HL-60 (cell line): ENCODE measurements around the gene LYPD8.

ENCODE experiments used
- DNase-seq, 2 experiments: peaks; one replicate each; pipeline ENCODE4 v3.0.0-alpha.2; 2010 to 2020; ENCODE audit warnings: low read depth in 1 of 2, low spot score in 1 of 2
- H3K27ac ChIP-seq: fragments of 250-450 bp; sonication (Bioruptor Pico); replicated peaks from 2 replicates; pipeline ENCODE4 v1.5.1; 2020; ENCODE audit warnings: mild to moderate bottlenecking, moderate library complexity
- H3K27me3 ChIP-seq: fragments of 250-450 bp; sonication (Bioruptor Pico); 2 replicates; pipeline ENCODE4 v1.5.1; 2021; ENCODE audit warnings: mild to moderate bottlenecking, moderate library complexity; ENCODE audit not compliant: insufficient read depth, poor library complexity, severe bottlenecking
- H3K4me3 ChIP-seq: replicated peaks from 2 replicates; pipeline ENCODE4 v1.5.1; 2011; ENCODE audit warnings: mild to moderate bottlenecking, control low read depth, low read length; ENCODE audit not compliant: insufficient read depth
- GABPA ChIP-seq: IDR thresholded peaks from 2 replicates; pipeline ENCODE4 v1.6.1; 2012; ENCODE audit warnings: low read depth
- POLR2AphosphoS5 ChIP-seq: IDR thresholded peaks from 2 replicates; pipeline ENCODE4 v1.6.1; 2012; ENCODE audit warnings: low read depth
- SPI1 ChIP-seq: IDR thresholded peaks from 2 replicates; pipeline ENCODE4 v1.6.1; 2012; ENCODE audit warnings: low read depth, mild to moderate bottlenecking, borderline replicate concordance
- TF ChIP-seq, protein P1 (sequence below): IDR thresholded peaks from 2 replicates; pipeline ENCODE4 v1.6.1; 2012; ENCODE audit warnings: low read depth; ENCODE audit not compliant: insufficient replicate concordance
- TF ChIP-seq, protein P2 (sequence below): IDR thresholded peaks from one replicate; pipeline ENCODE4 v1.5.1; 2011; ENCODE audit warnings: low read length, control low read depth, inconsistent platforms; ENCODE audit not compliant: insufficient read depth

Gene LYPD8

DNA sequence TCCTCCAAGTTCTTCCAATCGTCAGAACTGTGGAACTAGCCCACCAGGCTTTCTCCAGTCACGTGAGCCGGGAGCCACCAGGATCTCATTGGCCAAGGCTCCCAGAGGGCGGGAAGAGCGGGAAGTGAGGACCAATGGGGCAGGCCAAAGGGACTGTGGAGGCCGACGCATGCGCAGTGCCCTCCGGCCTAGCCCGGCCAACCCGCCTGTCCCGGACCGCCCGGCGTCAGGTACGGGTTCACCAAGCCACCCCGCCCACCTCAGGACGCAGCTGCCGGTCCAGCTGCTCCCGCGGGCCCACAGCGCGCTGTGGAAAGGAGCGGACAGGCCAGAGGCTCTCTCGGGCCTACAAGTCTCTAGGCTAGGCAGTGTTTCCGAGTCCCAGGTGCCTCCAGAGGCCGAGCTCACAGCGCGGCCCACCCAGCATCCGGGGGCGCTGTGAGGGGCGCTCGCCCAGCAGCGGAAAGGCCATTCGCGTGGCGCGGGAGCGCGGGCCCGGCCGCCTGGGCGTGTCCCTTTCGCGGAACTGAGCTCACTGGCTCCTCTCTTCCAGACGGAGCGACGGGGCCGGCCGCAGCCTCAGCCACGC is 63.9 kb downstream of the LYPD8 start:
- no peak overlapping the region for H3K27ac ChIP-seq
- DNase-seq: no peak
- H3K27me3 ChIP-seq: no peaks in the 10 kb centered on the region
- H3K4me3 ChIP-seq: no peak overlapping the region
- TF ChIP-seq SPI1: no peak
- TF ChIP-seq, protein P1, sequence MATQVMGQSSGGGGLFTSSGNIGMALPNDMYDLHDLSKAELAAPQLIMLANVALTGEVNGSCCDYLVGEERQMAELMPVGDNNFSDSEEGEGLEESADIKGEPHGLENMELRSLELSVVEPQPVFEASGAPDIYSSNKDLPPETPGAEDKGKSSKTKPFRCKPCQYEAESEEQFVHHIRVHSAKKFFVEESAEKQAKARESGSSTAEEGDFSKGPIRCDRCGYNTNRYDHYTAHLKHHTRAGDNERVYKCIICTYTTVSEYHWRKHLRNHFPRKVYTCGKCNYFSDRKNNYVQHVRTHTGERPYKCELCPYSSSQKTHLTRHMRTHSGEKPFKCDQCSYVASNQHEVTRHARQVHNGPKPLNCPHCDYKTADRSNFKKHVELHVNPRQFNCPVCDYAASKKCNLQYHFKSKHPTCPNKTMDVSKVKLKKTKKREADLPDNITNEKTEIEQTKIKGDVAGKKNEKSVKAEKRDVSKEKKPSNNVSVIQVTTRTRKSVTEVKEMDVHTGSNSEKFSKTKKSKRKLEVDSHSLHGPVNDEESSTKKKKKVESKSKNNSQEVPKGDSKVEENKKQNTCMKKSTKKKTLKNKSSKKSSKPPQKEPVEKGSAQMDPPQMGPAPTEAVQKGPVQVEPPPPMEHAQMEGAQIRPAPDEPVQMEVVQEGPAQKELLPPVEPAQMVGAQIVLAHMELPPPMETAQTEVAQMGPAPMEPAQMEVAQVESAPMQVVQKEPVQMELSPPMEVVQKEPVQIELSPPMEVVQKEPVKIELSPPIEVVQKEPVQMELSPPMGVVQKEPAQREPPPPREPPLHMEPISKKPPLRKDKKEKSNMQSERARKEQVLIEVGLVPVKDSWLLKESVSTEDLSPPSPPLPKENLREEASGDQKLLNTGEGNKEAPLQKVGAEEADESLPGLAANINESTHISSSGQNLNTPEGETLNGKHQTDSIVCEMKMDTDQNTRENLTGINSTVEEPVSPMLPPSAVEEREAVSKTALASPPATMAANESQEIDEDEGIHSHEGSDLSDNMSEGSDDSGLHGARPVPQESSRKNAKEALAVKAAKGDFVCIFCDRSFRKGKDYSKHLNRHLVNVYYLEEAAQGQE: no peak
- TF ChIP-seq GABPA: no peak
- no peak for TF ChIP-seq POLR2AphosphoS5
- TF ChIP-seq, protein P2, sequence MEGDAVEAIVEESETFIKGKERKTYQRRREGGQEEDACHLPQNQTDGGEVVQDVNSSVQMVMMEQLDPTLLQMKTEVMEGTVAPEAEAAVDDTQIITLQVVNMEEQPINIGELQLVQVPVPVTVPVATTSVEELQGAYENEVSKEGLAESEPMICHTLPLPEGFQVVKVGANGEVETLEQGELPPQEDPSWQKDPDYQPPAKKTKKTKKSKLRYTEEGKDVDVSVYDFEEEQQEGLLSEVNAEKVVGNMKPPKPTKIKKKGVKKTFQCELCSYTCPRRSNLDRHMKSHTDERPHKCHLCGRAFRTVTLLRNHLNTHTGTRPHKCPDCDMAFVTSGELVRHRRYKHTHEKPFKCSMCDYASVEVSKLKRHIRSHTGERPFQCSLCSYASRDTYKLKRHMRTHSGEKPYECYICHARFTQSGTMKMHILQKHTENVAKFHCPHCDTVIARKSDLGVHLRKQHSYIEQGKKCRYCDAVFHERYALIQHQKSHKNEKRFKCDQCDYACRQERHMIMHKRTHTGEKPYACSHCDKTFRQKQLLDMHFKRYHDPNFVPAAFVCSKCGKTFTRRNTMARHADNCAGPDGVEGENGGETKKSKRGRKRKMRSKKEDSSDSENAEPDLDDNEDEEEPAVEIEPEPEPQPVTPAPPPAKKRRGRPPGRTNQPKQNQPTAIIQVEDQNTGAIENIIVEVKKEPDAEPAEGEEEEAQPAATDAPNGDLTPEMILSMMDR: no peak
